DMS153 treated with DMSO at 0.1 percent for 48 hours (cell line): ENCODE results near the gene C1QTNF5.

ENCODE experiments used
- DNase-seq: peaks from one replicate; lab custom pipeline; 2025; ENCODE audit not compliant: unreplicated experiment; lab: John Stamatoyannopoulos, UW

Gene C1QTNF5

DNA sequence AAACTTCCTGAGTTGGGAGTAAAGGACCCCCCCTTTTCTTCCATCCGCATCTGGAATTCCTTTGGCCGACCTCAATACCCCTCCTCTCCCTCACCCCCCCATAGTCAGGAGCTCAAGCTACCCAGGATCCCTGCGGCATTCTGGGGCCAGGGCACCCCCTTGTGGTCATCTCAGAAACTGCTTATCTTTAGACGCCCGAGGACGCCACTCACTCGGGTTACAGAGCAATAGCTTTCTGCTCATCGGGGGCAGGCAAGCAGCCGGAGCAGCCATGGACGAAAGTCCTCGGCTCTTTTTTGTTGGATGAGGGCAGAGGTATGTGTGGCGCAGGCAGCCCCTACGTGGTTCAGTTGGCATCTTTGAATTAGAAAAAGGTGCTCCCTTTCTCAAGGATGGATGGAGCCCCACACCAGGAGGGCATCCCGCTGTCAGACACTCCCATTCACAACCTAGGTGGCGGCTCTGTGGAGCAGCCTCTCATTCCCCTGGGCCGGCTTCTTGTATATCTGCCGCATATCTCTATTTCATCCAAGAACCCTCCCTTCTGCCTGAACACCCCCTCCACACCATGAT is 2.3 kb downstream of the C1QTNF5 start:
- peak; percentile 39 for DNase-seq

DNA sequence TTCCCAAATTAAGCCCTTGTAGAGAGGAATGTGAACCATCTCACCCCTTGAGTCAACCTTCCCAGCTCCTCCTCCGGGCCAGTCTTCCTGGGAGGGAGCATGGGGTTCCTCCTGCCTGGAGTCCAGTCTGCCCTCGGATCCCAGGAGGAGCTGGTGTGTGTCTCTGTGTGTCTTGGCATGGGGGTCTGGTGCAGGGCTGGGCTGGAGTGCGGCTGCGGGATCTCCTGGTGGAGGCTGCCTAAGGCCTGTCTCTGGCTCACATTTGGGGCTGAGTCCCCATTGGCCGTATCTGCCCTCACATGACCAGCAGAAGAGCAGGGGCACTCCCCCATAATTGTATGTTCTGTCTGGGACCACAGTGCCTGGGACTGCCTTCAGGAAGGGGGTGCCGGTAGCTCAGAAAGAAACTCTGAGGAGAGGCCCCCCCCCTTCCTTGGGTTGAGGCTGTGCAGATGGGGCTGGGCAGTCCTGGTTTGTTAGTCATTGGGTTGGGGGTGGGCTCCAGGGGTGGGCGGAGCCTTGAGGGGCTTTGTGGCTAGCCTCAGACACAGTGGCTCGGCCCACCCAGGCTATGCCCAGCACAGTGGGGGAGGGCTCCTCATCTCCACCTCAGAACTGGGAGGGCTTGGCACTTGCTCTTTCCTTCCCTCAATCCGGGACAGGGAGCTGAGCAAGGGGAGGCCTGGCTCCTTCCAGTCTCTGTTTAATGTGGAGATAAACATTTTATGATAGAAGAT is 2.9 kb downstream of the C1QTNF5 start:
- no peak for DNase-seq

DNA sequence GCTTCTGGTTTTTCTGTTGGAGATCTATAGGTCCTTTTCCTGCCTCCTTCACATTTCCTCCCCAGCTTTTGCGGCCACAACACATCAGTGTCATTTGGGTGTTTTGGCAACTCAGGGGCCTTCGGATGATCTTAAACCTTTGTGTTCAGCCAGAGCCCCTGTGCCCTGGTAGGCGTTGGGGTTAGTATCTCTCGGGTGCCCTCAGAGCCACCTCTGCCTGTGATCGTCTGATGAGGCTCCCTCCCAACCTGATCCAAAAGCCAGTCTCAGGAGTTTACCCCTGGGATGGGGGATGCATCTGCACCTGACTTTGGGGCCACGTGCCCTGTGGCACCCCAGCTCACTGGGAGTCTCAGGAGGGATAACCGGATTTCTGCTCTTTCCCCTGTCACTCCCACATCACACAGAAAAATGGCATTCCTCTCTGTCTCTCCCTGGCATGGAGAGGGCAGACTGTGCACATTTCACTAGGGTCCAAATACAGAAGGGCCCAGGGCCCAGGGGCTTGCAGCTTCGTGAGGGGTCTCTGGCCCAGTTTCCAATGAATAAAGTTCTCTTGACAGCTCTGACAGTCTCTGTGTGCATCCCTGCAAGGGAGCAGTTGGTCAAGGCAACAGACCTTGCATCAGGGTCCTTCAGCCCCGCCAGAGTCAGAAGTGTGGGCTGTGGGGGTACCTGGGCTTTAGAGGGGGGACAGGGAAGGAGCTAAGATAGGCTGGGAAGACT is 3.8 kb downstream of the C1QTNF5 start:
- no peak for DNase-seq

DNA sequence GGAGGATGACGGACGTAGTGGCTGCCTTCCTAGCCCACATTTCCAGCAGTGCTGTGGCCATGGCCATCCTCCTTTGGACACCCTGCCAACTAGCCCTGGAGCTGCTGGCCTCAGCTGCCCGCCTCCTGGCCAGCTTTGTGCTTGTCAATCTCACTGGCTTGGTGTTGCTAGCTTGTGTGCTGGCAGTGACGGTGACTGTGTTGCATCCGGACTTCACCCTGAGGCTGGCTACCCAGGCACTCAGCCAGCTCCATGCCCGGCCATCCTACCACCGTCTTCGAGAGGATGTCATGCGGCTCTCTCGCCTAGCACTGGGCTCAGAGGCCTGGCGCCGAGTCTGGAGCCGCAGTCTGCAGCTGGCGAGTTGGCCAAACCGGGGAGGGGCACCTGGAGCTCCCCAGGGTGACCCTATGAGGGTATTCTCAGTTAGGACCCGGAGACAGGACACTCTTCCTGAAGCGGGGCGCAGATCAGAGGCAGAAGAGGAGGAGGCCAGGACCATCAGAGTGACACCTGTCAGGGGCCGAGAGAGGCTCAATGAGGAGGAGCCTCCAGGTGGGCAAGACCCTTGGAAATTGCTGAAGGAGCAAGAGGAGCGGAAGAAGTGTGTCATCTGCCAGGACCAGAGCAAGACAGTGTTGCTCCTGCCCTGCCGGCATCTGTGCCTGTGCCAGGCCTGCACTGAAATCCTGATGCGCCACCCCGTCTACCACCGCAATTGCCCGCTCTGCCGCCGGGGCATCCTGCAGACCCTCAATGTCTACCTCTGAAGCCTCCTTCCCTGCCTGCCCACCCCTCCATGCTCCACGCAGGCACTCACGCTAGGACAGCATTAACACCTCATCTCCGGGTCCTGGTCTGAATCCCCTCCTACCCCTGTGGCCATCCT is 4.8 kb downstream of the C1QTNF5 start:
- no peak for DNase-seq

DNA sequence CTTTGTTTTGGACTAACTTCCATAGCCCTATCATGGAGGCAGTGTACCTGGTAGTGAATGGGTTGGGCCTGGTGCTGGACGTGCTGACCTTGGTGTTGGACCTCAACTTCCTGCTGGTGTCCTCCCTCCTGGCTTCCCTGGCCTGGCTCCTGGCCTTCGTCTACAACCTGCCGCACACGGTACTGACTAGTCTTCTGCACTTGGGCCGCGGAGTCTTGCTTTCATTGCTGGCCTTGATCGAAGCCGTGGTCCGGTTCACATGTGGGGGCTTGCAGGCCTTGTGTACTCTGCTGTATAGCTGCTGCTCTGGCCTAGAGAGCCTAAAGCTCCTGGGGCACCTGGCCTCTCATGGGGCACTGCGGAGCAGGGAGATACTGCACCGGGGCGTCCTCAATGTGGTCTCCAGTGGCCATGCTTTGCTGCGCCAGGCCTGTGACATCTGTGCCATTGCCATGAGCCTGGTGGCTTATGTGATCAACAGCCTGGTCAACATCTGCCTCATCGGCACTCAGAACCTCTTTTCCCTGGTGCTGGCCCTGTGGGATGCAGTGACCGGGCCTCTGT is 5.5 kb downstream of the C1QTNF5 start:
- DNase-seq: no peak

DNA sequence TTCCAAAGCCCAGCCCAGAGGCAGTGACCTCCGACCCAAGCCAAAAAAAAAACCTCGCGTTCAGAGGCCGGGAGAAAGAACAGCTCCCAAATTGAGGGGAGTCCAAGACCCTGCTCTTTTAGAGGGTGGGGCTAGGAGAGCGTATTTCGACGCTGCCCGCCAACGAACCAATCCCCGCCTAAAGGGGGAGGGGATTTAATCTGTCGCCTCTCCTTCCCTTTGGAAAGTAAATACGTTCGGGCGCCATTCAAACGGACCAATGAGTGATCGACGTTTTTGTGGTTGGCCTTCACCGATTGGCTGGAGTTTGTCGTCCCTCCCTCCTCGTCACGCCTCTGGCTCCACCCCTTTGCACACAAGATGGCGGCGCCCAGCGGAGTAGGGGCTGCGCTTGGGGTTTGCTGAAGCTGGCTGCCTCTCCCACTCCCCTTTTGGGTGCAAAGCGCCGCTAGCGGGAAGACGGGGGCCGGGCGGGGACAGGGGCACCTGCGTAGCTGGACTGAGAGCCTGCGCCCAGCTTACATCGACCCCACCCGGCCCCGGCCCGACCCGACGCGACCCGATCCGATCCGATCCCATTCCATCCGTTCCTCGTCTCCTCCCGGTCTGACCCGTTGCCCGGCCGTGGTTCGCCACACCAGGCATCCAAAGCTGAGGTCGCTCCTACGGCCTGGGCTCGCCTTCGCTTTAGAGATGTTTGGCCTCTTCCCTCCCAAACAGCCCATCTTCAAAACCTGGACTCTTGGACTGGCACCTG is 6.3 kb downstream of the C1QTNF5 start, which contains the start of gene RNF26:
RNF26 (plus strand) TSS at position 354 of the 757 bp plus-strand sequence. CDS start 596 bp downstream, outside the sequence.
- DNase-seq: peak; percentile 94

DNA sequence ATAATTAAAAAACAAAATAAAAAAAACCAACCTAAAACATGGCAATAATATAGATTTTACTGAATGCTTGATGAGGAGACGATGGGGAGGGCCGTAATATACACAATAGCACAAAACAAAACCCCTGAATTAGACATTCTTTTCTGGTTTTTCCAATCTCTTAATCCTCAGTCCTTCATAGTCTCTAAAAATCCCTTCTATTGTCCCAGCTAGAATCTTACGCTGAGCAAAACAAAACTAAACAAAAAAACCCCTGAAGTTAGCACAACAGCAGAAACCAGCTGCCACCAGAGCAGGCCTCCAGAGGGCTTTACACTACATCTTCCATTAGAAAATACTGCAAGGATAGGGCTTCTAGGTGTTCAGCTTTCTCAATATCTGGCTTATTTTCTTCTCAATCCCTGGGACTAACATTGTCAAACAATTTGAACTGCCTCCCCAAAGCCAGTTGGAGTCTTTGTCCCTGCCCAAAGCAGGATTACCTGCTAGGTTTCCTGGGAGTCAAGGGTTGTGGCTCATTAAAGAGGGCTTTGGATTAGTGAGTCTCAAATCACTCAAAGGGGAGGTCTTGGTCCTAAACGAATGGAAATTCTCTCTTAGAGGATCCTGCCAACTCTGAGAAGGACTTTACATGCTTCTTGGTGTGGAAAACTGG is 8.4 kb downstream of the C1QTNF5 start:
- DNase-seq: no peak

DNA sequence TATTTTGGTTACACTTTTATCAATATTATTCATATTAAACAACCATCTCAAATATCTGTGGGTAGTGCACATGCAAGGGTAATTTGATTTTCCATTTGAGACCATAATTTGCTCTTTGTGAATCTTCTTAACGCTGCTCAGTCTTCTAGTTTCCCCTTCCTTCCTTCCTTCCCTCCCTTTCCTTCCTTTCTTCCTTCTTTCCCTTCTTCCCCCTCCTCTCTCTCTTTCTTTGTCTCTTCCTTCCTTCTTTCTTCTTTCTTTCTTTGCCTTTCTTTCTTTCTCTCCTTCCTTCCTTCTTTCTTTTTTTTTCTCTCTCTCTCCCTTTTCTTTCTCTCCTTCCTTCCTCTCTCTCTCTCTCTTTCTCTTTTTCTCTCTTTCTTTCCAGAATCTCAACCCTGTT is 10.4 kb downstream of the C1QTNF5 start:
- no peak for DNase-seq

DNA sequence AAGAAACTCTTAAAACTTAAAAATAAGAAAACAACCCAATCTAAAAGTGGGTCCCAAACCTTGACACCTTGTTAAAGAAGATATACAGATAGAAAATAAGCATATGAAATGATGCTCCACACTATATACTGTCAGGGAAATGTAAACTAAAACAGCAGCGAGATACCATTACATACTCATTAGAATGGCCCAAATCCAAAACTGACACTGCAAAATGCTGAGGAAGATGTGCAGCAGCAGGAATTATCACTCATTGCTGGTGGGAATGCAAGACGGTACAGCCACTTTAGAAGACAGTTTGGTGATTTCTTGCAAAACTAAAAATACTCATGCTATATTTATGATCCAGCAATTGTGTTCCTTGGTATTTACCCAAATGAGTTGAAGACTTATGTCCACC is 11.4 kb downstream of the C1QTNF5 start:
- no peak for DNase-seq

DNA sequence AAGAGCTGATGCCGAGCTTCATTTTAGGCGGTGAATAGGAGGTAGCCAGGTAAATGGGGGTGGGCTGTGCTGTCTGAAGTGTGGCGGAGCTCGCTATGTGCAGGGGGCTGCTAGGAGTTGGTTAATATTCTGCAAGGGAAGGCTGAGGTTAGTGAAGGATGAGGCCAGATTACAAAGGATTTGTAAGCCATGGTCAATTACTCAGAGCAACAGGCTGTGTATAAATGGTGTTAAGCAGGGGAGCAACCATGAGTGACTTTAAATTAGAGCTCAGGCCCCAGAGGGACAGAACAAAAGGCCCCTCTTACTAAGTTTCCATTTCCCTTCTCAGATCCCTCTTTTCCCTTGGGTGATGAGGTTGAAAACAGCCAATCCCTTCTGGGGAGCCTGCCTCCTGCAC is 16.5 kb downstream of the C1QTNF5 start:
- DNase-seq: no peak

DNA sequence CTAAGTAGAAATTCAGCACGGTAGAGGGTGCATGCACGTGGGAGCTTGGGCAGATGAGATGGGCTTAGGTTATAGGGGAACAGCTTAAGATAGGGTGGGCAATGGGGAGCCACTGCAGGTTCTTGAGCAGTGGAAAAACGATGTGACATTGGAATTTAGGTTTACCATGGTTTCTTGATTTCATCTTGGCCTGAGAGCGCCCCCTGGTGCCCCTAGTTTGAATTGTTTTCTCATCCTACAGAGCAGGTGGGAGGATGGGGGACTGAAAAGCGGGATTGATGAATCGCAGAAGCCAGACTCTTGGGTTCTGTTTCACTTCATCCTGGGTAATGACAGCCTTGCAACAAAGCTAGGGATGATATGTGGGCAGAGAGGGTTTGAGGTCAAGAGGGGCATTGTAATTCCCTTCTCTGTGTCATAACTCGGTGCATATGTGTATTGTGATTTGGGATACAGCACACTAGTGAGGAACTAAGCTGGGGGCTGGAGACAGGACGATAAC is 17.1 kb downstream of the C1QTNF5 start:
- peak; percentile 21 for DNase-seq

DNA sequence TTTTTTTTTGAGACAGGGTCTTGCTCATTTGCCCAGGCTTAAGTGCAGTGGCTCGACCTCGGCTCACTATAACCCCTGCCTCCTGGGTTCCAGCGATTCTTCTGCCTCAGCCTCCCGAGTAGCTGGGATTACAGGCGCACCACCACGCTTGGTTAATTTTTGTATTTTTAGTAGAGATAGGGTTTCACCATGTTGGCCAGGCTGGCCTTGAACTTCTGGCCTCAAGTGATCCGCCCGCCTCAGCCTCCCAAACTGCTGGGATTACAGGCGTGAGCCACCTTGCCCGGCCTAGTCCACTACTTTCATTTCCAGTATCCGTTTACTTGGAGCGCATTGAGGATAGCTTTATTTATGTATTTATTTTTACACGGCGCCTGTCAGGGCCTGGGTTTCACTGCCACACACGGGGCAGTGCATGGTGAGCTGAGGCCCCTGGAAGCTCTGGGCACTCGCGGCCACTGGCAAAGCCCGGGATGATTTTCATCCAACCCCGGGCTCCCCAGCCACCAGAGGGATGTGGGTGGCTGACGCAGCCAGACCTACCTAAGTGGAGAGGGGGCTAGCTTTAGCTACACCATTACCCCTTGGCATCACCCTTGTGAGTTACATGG is 17.7 kb downstream of the C1QTNF5 start:
- no peak for DNase-seq

DNA sequence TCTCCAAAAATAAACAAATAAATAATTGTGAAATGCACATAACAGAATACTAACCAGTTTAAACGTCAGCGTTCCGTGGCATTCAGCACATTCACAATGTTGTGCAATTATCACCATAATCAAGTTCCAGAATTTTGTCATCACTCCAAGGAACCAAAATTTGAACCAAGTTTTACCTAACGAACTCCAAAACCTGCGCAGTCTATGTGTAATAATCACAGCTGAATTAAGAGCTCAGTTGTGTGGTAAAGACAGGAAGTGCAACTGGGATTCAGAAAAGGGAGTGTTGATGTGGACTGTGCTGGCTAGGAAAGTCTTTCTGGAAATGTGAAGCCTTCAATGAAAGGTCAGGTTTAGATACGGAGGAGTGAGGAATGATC is 18.3 kb downstream of the C1QTNF5 start:
- peak; percentile 18 for DNase-seq

DNA sequence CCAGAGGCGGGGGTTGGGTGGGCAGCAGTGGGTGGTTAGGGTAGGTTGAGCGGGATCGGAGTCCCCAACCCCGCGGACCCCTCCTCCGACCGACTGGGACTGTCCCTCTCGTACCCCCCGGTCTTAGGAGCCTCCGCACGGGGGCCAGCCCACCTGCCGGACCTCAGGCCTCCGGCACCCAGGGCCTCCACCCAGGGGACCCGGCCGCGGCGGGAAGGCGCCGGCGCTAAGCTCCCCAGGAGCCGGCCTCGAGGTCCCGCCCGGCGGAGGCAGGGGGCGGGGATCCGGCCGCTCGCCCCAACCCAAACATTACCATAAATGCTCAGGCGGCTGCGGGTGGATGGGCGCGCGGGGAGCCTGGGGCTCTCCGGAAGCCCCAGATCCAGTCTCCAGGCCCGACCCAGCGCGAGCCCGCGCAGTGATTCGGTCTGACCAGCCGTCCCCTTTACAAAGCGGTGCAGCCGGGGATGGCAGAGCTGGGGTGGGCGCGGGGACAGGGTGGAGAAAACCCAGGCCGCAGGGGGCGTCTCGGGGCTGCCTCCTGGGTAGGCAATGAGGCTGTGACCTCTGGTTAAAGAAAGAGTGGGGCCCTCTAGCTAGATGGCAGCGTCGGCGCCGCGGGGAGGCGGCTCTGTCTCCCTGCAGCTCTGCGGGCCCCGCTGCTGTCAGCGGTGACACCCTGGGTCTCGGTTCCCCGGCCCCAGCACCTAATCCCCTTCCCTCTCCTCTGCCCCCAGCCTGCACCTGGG is 19.7 kb downstream of the C1QTNF5 start:
- no peak for DNase-seq

DNA sequence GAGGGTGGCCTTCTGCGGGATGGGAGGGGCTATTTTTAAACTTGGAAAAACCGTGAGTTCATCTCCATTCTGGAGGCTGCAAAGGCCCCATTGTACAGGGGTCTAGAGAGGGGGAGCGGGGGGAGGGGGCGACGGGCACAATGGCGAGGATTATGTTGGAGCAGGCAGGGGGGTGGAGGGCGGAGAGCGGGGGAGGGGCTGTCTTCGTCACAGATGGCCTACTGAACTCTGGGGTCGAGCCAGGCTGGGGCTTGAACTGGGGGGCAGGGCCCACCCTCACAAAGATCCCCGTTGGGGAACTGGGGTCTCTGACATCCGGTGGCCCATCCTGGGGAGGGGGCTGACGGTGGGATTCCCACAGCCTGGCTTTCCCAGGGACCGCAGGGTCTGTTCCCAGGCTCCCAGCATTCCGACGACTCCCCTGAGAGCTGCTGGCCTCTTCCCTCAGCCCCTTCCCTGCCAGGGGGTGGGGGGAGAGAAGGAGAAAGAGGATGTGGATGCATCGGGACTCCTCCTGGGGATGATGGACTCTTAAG is 20.4 kb downstream of the C1QTNF5 start:
- no peak for DNase-seq

DNA sequence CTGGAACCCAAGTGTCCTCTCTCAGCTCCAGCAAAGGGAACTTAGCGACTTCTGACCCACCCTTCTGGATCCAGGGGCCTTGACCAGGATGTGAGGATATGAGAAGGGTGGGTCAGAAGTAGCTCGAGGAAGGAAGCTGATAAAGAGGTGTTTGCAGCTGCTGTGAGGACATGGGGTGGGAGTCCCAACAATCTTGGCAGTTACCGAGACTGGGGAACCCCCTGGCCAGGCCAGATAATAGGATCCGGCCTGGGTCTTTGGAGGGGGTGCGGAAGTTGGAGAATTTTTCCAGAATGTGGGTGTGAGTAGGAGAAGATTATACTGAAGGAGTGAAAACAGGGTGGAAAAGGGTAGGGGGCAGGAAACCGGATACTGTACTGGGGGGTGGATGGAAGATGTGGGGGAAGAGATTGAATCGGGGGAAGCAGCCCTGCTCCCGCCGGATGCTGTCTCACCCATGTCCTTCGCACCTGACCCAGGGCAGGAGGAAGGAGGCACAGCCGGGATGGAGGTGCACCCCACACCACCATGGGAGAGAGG is 20.9 kb downstream of the C1QTNF5 start:
- no peak for DNase-seq

DNA sequence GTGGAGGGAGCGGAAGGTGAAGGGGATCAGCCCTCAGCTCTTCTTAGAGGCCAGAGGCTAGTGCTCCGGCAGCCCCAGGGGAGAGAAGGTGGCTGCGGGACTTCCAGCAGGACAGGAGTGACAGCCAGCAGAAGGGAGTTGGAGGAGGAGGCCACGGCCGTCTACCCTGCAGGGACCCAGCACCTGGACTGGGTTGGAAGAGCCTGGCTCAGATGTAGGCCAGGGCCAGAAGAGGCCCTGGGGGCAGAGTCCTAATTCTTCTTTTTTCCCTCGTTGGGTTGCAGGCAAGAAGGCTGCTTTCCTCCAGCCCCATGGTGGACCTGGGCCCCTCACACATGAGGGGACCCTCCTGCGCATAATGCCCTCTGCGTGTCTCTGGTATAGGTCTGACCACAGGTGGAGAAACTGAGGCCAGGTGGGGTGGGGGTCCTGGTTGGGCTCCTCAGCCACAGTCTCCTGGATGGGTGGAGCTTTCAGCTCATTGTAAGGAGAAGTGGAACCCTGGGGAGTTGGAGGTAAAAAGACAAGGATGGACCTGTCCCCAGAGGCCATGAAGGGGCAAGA is 21.5 kb downstream of the C1QTNF5 start:
- DNase-seq: no peak
